Limb (tissue), 2 donors: ENCODE measurements around the gene PDGFRB.

Experiments used
- DNase-seq, 2 donors: peaks; one replicate each; pipeline ENCODE4 v3.0.0-alpha.2; 2016; ENCODE audit errors: extremely low spot score in 2 of 2

The PDGFRB gene

GRCh38 chr5:150116667-150117400 is 38.8 kb downstream of the PDGFRB start:
- DNase-seq, result peak in 1 of 2 donors; percentile 23

GRCh38 chr5:150114773-150115408 is 40.8 kb downstream of the PDGFRB start:
- peak in 1 of 2 donors; percentile 20 for DNase-seq

GRCh38 chr5:150114102-150114641 is 41.5 kb downstream of the PDGFRB start:
- peak in 1 of 2 donors; percentile 30 for DNase-seq

- peak in 1 of 2 donors; percentile 29 for DNase-seq
Measured at GRCh38 chr5:150113047-150113744, 42.4 kb downstream of the PDGFRB start.

- DNase-seq, result peak in 1 of 2 donors; percentile 27
Measured at GRCh38 chr5:150112201-150113046, 43.2 kb downstream of the PDGFRB start.

- DNase-seq, result peak in 1 of 2 donors; percentile 24
Measured at GRCh38 chr5:150111122-150111521, 44.5 kb downstream of the PDGFRB start.

GRCh38 chr5:150109921-150110320 is 45.7 kb downstream of the PDGFRB start:
- DNase-seq, result no peak

- DNase-seq, result peak in 1 of 2 donors; percentile 18
Measured at GRCh38 chr5:150108711-150109514, 46.7 kb downstream of the PDGFRB start.

GRCh38 chr5:150107909-150108447 is 47.7 kb downstream of the PDGFRB start:
- DNase-seq, result peak in 1 of 2 donors; percentile 25

- DNase-seq, result peak in 1 of 2 donors; percentile 20
Measured at GRCh38 chr5:150106674-150107426, 48.8 kb downstream of the PDGFRB start.

- DNase-seq, result peak in 1 of 2 donors; percentile 17
Measured at GRCh38 chr5:150105928-150106615, 49.6 kb downstream of the PDGFRB start.

GRCh38 chr5:150104550-150104870 is 51.1 kb downstream of the PDGFRB start:
- DNase-seq, result no peak

- DNase-seq, result no peak
Measured at GRCh38 chr5:150103678-150104549, 51.7 kb downstream of the PDGFRB start.

GRCh38 chr5:150101023-150101422 is 54.6 kb downstream of the PDGFRB start:
- DNase-seq, result no peak

- DNase-seq, result no peak
Measured at GRCh38 chr5:150097152-150097551, 58.5 kb downstream of the PDGFRB start.

GRCh38 chr5:150092159-150092787 is 63.4 kb downstream of the PDGFRB start:
- DNase-seq, result no peak
